Measurements from ENCODE around the gene CUL4A. TPM values are rescaled to one million over a fixed set of nuclear protein-coding genes. Genes with fewer than 3 reads are reported as not detected.
A peak's percentile ranks its signal among the peaks of the same experiment; 100 is the strongest.

Gene CUL4A
- total RNA-seq, 4 donors from 2014 or later, result 95.6 to 221 (median 119) TPM

GRCh38 chr13:113223070-113223469 is 13.7 kb downstream of the CUL4A start:
- DNase-seq (ENCODE audit: low spot score in 2 of 2), result no peak
- Histone ChIP-seq H3K27me3 (no peaks in the 10 kb centered on the region), H3K9me3 (no peaks in the 10 kb centered on the region), H3K4me3 (no peak overlapping the region), H3K36me3 (peaks cover 66% of the 10 kb centered on the region), H3K4me1 (no peaks in the 10 kb centered on the region), H3K27ac (no peak overlapping the region)
- WGBS, result 92% methylated on average over 7 of the region's 7 CpGs
- no peak for TF ChIP-seq POLR2A (IDR thresholded peaks at IDR 0.05)
- TF ChIP-seq CTCF (IDR thresholded peaks at IDR 0.05), result no peak
- TF ChIP-seq EP300 (IDR thresholded peaks at IDR 0.05), result no peak
- TF ChIP-seq POLR2AphosphoS5 (IDR thresholded peaks at IDR 0.05), result no peak

GRCh38 chr13:113224486-113224885 is 15.1 kb downstream of the CUL4A start:
- Histone ChIP-seq H3K27ac (no peak overlapping the region), H3K27me3 (no peaks in the 10 kb centered on the region), H3K36me3 (peaks cover 77% of the 10 kb centered on the region), H3K4me3 (no peak overlapping the region), H3K4me1 (no peaks in the 10 kb centered on the region), H3K9me3 (no peaks in the 10 kb centered on the region)
- TF ChIP-seq EP300 (IDR thresholded peaks at IDR 0.05), result no peak
- TF ChIP-seq POLR2A (IDR thresholded peaks at IDR 0.05), result no peak
- TF ChIP-seq CTCF (IDR thresholded peaks at IDR 0.05), result no peak
- peak in 1 of 2 donors; percentile 44 for DNase-seq (ENCODE audit: low spot score in 2 of 2)
- WGBS, result 84% methylated on average over 10 of the region's 10 CpGs

- Histone ChIP-seq H3K27ac (no peak overlapping the region), H3K4me1 (no peaks in the 10 kb centered on the region), H3K27me3 (no peaks in the 10 kb centered on the region), H3K9me3 (no peaks in the 10 kb centered on the region), H3K4me3 (no peak overlapping the region), H3K36me3 (peaks cover 81% of the 10 kb centered on the region)
- peak in 1 of 2 donors; percentile 57 for DNase-seq (ENCODE audit: low spot score in 2 of 2)
- TF ChIP-seq CTCF (IDR thresholded peaks at IDR 0.05), result no peak
- no peak for TF ChIP-seq POLR2AphosphoS5 (IDR thresholded peaks at IDR 0.05)
- no peak for TF ChIP-seq EP300 (IDR thresholded peaks at IDR 0.05)
- no peak for TF ChIP-seq POLR2A (IDR thresholded peaks at IDR 0.05)
- 93% methylated on average over 7 of the region's 7 CpGs for WGBS
Observed at GRCh38 chr13:113225515-113225914, 16.1 kb downstream of the CUL4A start.

- Histone ChIP-seq H3K4me1 (no peaks in the 10 kb centered on the region), H3K9me3 (no peaks in the 10 kb centered on the region), H3K4me3 (no peak overlapping the region), H3K27ac (no peak overlapping the region), H3K36me3 (peaks cover 87% of the 10 kb centered on the region), H3K27me3 (no peaks in the 10 kb centered on the region)
- peak in 1 of 2 donors; percentile 55 for DNase-seq (ENCODE audit: low spot score in 2 of 2)
- TF ChIP-seq CTCF (IDR thresholded peaks at IDR 0.05) (no peak), POLR2A (IDR thresholded peaks at IDR 0.05) (no peak), POLR2AphosphoS5 (IDR thresholded peaks at IDR 0.05) (no peak), EP300 (IDR thresholded peaks at IDR 0.05) (no peak)
- WGBS, result 73% methylated on average over 7 of the region's 7 CpGs
Observed at GRCh38 chr13:113226873-113227450, 17.5 kb downstream of the CUL4A start.

GRCh38 chr13:113229161-113229560 is 19.7 kb downstream of the CUL4A start:
- Histone ChIP-seq H3K4me3 (no peak overlapping the region), H3K27ac (no peak overlapping the region), H3K4me1 (no peaks in the 10 kb centered on the region), H3K9me3 (no peaks in the 10 kb centered on the region), H3K27me3 (no peaks in the 10 kb centered on the region), H3K36me3 (peaks cover 75% of the 10 kb centered on the region)
- 94% methylated on average over 5 of the region's 5 CpGs for WGBS
- TF ChIP-seq POLR2AphosphoS5 (IDR thresholded peaks at IDR 0.05), result no peak
- TF ChIP-seq CTCF (IDR thresholded peaks at IDR 0.05), result no peak
- TF ChIP-seq EP300 (IDR thresholded peaks at IDR 0.05), result no peak
- no peak for TF ChIP-seq POLR2A (IDR thresholded peaks at IDR 0.05)
- no peak for DNase-seq (ENCODE audit: low spot score in 2 of 2)
